Endothelial cell of umbilical vein (primary cell): ENCODE results near the gene ACADVL. TPM values are rescaled to one million over a fixed set of nuclear protein-coding genes. Genes with fewer than 3 reads are reported as not detected.

Source experiments
- BruUV-seq: library from RNA; stranded (reverse); fragments of 400-500 nt; replicated peaks from 2 replicates; lab custom pipeline; 2021; lab: Mats Ljungman, UMichigan
- CTCF ChIA-PET: fragments of 300-600, 350-600 bp; sonication (Branson Sonifier 250); formaldehyde crosslinking; loops from one replicate; lab custom pipeline; 2021; ENCODE audit warnings: antibody characterized with exemption, inconsistent platforms; lab: Charles Lee
- POLR2A ChIA-PET: fragments of 300-600, 350-600 bp; sonication (Branson Sonifier 250); formaldehyde crosslinking; loops from one replicate; lab custom pipeline; 2021; ENCODE audit warnings: antibody characterized with exemption, inconsistent platforms; lab: Charles Lee
- DNase-seq: peaks from one replicate; pipeline ENCODE4 v3.0.0-alpha.2; 2011; ENCODE audit warnings: low read depth, low spot score
- FAIRE-seq: peaks from 2 replicates; lab custom pipeline; 2011; peaks lifted over from hg19 to GRCh38; lab: Jason Lieb, UNC
- H2AFZ ChIP-seq: 2 replicates; pipeline ENCODE4 v1.6.0; 2012; ENCODE audit warnings: low read depth, low read length, control low read depth, inconsistent platforms
- H3K27ac ChIP-seq: 2 replicates; pipeline ENCODE4 v1.5.1; 2011; ENCODE audit warnings: low read depth, mild to moderate bottlenecking, control low read depth, low read length, moderate library complexity; ENCODE audit not compliant: insufficient read depth
- H3K27me3 ChIP-seq, 2 experiments: 2 replicates each; pipeline versions ENCODE4 v1.6.0 to v1.6.1; 2011; ENCODE audit warnings: low read length in 2 of 2, mixed read lengths in 1 of 2; ENCODE audit not compliant: control insufficient read depth in 2 of 2, insufficient read depth in 2 of 2
- H3K36me3 ChIP-seq, 2 experiments: 2 replicates in 1 of 2; 3 replicates in 1 of 2; pipeline ENCODE4 v1.5.1; 2011; ENCODE audit warnings: low read length in 2 of 2, mild to moderate bottlenecking in 1 of 2, moderate library complexity in 1 of 2; ENCODE audit not compliant: control insufficient read depth in 2 of 2, insufficient read depth in 2 of 2; ENCODE audit errors: extremely low read depth in 1 of 2
- H3K4me1 ChIP-seq: 3 replicates; pipeline ENCODE4 v1.5.1; 2011; ENCODE audit warnings: mild to moderate bottlenecking, low read length; ENCODE audit not compliant: control insufficient read depth, insufficient read depth; ENCODE audit errors: extremely low read depth
- H3K4me2 ChIP-seq: 2 replicates; pipeline ENCODE4 v1.6.1; 2011; ENCODE audit warnings: low read length, control low read depth, mixed read lengths; ENCODE audit not compliant: insufficient read depth
- H3K4me3 ChIP-seq, 3 experiments: fragments of 200-600 bp in 1 of 3; sonication (generic), shearing (Covaris generic) in 1 of 3; replicated peaks in 1 of 3; 2 replicates each; pipeline ENCODE4 v1.5.1; 2011 to 2016; ENCODE audit warnings: control low read depth in 3 of 3, low read length in 3 of 3, mild to moderate bottlenecking in 2 of 3, inconsistent platforms in 1 of 3, low read depth in 1 of 3, moderate library complexity in 1 of 3; ENCODE audit not compliant: insufficient read depth in 1 of 3
- H3K79me2 ChIP-seq: 2 replicates; pipeline ENCODE4 v1.6.0; 2012; ENCODE audit warnings: low read length, inconsistent platforms; ENCODE audit not compliant: control insufficient read depth, insufficient read depth
- H3K9ac ChIP-seq: replicated peaks from 2 replicates; pipeline ENCODE3; 2011; ENCODE audit warnings: low read length, control low read depth; ENCODE audit not compliant: insufficient read depth; ENCODE audit errors: extremely low read depth
- H3K9me1 ChIP-seq: replicated peaks from 3 replicates; pipeline ENCODE4 v1.6.0; 2011; ENCODE audit warnings: mild to moderate bottlenecking, low read length; ENCODE audit not compliant: control insufficient read depth, insufficient read depth; ENCODE audit errors: extremely low read depth
- H3K9me3 ChIP-seq: replicated peaks from 2 replicates; pipeline ENCODE4 v1.5.1; 2012; ENCODE audit warnings: low read length, inconsistent platforms; ENCODE audit not compliant: control insufficient read depth, insufficient read depth
- H4K20me1 ChIP-seq: replicated peaks from 2 replicates; pipeline ENCODE3; 2011; ENCODE audit warnings: mild to moderate bottlenecking, low read length; ENCODE audit not compliant: control insufficient read depth, insufficient read depth; ENCODE audit errors: extremely low read depth
- CTCF ChIP-seq, 2 donors: IDR thresholded peaks; 1 replicate in 1 of 2; 2 replicates in 1 of 2; pipeline ENCODE4 v1.5.1; 2011; ENCODE audit warnings: low read length in 2 of 2, mild to moderate bottlenecking in 2 of 2, moderate library complexity in 2 of 2, control low read depth in 1 of 2, inconsistent platforms in 1 of 2, low read depth in 1 of 2; ENCODE audit not compliant: insufficient read depth in 1 of 2; ENCODE audit errors: extremely low read depth in 1 of 2
- MYC ChIP-seq: IDR thresholded peaks from one replicate; pipeline ENCODE4 v1.6.1; 2011; ENCODE audit warnings: mild to moderate bottlenecking, low read depth, low read length
- POLR2A ChIP-seq: IDR thresholded peaks from 2 replicates; pipeline ENCODE4 v1.6.1; 2012; ENCODE audit warnings: low read depth, mild to moderate bottlenecking, control low read depth, low read length
- POLR2AphosphoS5 ChIP-seq: IDR thresholded peaks from 2 replicates; pipeline ENCODE4 v1.6.1; 2012; ENCODE audit warnings: low read depth, mild to moderate bottlenecking, control low read depth, low read length, moderate library complexity; ENCODE audit not compliant: insufficient read depth
- dilution Hi-C: fragments of 300-500 bp; cut with MboI; formaldehyde crosslinking; loops from one replicate; pipeline ENCODE4 v1.15.0; 2019; ENCODE audit warnings: low sequenced_read_pairs; ENCODE audit not compliant: extremely low pct_ligation_motif_present
- intact Hi-C: fragments of 100-400 bp; cut with micrococcal nuclease; formaldehyde crosslinking; loops from one replicate; pipeline ENCODE4 v1.10.0; 2022
- polyA plus RNA-seq, 4 experiments: library from polyadenylated mRNA; depleted of rRNA in 3 of 4; stranded (reverse) in 3 of 4; unstranded in 1 of 4; fragments of >200 nt; gene quantifications; 2 replicates each; pipeline versions ENCODE4 v1.2.1 to v1.2.3, GENCODE V29; 2011 to 2012; ENCODE audit warnings: missing spikeins in 1 of 4
- total RNA-seq: library from RNA; stranded (reverse); gene quantifications from 2 replicates; pipeline ENCODE4 v1.2.3, GENCODE V29; 2021

ACADVL gene
- total and polyA plus RNA-seq, 2 donors (not counting 3 experiments of a cell fraction or from before 2014, with no cell fraction given): 308 to 376 TPM

GRCh38 chr17:7237761-7238419 lies 18.2 kb downstream of the ACADVL start:
- no TSS peak for BruUV-seq
- no peak overlapping the region for H2AFZ ChIP-seq
- DNase-seq (peak; percentile 47), FAIRE-seq (no peak)
- peaks cover 64% of the 10 kb centered on the region for H3K79me2 ChIP-seq
- dilution Hi-C loops (no loop called here), intact Hi-C loops (loop anchor here (5.0 kb wide), 1 partner anchor 619 kb away; the partner anchor contains the start of genes CYB5D1, NAA38 and TMEM88)
- peak; percentile 67 for TF ChIP-seq POLR2A
- peak; percentile 43 for TF ChIP-seq POLR2AphosphoS5
- TF ChIP-seq CTCF (IDR thresholded peaks at IDR 0.05; ENCODE audit: extremely low read depth in 1 of 2, insufficient read depth in 1 of 2, low read depth in 1 of 2, low read length in 2 of 2): no peak
- peak; percentile 44 for TF ChIP-seq MYC
- H3K4me2 ChIP-seq: peak overlapping the region; percentile 64
- H3K27me3 ChIP-seq: no peaks in the 10 kb centered on the region
- no peaks in the 10 kb centered on the region for H4K20me1 ChIP-seq
- ChIA-PET POLR2A (interaction anchor here (0.7 kb wide), 1 partner anchor 205 kb away, joined by 6 read pairs; no protein-coding TSS in a partner anchor), CTCF (interaction anchor here (1.0 to 3.4 kb wide), 4 partner anchors 17 to 323 kb away, joined by 3 to 34 read pairs (median 3); partner anchors contain the start of genes ACADVL and DLG4)
- no peaks in the 10 kb centered on the region for H3K9me3 ChIP-seq
- H3K27ac ChIP-seq: no peak overlapping the region
- H3K4me3 ChIP-seq: peak overlapping the region; percentile 41 to 96 (median 53)
- peaks cover 32% of the 10 kb centered on the region for H3K4me1 ChIP-seq
- peaks cover 15 to 24% of the 10 kb centered on the region in 2 experiments for H3K36me3 ChIP-seq
- H3K9me1 ChIP-seq: no peaks in the 10 kb centered on the region
- H3K9ac ChIP-seq: peak overlapping the region; percentile 14
